ENCODE data around the gene LGALS12.

DNA sequence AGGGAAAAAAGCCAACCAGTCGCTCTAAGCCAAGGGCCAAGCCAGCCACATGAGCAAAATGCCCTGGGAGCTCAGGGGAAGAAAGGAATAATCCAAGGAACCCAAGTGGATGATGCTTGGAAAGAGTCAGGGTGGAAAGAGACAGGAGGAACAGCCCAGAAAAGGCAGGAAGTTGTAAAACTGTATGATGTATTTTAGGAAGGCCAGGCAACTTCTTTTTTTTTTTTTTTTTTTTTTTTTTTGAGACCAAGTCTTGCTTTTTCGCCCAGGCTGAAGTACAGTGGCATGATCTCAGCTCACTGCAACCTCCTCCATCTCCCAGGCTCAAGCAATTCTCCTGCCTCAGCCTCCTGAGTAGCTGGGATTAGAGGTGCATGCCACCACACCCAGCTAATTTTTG is 1.6 kb downstream of the LGALS12 start:
- TF ChIP-seq CTCF (IDR thresholded peaks at IDR 0.05; ENCODE audit: borderline replicate concordance, extremely low read depth, low read length, poor library complexity, severe bottlenecking) (no peak), EZH2 (IDR thresholded peaks at IDR 0.05; ENCODE audit: borderline replicate concordance, low read depth, low read length, severe bottlenecking) (no peak)

All from DND-41 (cell line).